ENCODE results near the gene BARX2.

BARX2 gene

DNA sequence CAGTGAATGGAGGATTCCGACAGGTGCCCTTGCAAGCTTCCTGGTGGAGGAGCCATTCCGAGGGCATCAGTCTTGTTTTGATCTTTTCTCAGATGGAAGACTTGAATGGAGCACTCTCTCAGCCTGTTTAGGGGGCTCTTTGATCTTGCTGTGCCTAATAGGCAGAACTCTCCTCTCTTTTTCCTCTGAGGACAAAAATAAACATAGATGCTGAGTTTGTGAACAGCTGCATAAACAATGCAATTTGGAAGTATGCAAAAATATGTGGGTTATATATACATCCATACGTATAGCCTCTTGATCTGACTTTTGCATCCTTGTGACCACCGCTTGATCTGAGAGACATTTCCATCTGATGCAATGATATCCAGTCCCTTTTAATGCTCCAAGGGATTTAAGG is 29.1 kb downstream of the BARX2 start:
- no peak for FAIRE-seq

DNA sequence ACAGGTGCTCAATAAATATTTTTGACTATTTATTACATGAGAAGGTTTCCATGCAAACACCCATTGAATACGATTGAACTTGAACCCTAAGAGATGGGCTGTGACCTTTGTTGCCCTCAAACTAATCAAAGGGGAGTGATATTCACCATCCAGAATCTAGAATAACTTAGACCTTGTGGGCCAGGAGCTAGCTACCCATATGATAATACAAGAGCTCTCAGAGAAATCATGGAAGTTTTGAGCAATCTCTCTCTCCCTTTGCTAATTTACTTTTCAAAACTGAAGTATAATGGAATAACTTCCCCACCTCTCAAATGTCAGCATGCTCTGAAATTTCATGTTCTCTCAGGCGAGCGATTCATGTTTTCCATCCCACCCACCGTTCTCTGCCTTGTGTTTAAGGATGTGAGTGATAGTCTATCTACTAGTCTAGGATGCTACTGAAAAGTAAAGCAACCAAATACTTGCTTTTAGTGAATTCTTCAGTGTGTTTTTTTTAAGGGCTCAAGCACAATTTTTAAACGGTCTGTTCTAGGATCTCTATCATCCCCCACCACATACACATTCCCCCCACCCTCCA is 33.3 kb downstream of the BARX2 start:
- FAIRE-seq, result no peak

DNA sequence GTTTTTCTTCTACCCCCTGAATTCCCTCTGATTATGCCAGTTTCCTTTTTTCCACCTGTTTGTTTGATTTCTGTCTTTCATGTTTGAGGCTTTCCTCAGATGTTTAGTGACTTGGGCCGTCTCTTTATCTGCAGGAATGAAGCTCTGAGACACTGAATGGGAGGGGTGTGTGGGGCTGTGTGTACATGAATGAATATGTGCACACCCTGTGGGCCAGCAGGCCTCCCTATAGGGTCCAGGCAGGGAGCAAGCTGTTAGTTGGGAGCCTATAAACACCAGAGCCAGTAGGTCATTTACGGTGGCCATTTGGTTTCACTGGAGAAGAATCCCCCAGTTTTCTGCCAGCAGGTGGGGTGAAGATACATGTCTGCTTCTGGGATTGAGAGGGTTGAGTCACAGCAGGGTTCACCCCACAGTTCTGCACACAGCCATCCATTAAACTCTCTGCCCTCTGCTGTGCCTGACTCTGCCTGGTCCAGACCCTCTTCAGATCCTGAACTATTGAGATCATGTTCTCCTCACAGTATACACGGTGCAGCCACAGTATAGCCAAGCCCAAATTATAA is 34.8 kb downstream of the BARX2 start:
- FAIRE-seq, result no peak

DNA sequence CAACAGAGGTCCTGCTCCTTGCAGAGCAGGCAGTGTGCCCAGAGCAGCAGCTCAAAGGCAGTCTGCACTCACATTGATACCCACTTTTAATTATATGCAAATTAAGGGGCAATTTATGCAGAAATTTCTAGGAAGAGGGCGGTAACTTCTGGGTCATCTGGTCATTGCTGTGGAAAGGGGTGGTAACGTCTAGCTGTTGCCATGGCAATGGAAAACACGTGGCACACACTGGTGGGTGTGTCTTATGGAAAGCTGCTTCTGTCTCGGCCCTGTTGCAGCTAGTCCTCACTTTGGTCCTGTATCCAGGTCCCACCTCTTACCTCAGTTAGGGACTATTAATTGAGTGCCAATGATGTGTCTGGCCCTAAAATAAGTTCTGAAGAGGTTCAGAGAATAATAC is 36.8 kb downstream of the BARX2 start:
- FAIRE-seq, result no peak

DNA sequence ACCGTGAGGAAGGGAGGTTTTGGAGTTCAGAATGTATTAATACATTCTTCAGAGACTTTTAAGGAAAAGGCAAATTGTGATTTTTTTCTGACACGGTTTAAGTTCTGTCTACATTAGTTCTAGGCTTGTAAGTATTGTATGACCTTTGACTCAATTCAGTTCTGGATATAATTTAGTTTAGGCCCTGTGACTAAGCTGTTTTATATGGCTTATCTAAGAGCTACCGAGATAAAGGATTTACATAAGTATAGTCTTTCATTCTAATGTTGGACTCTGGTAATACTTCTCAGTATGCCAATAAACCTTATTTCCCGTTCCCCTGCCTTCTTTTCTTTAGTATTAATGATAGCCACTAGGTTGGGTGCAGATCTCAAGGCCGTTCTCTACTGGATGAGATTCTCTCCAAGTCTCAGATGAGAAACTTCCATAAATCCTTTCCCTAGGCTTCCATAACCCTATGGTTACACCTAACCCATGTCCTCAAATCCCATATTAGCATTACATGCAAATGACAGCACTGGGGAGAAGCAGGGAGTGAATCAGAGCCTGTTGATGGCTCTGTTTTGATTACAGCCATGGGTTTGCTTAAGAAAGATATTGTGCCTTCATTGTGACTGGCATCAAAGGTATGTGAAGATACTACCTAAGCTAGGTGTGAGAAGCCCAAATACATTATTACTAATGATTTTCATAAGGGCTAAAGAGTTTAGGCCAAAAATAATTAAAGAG is 38.7 kb downstream of the BARX2 start:
- FAIRE-seq, result no peak

DNA sequence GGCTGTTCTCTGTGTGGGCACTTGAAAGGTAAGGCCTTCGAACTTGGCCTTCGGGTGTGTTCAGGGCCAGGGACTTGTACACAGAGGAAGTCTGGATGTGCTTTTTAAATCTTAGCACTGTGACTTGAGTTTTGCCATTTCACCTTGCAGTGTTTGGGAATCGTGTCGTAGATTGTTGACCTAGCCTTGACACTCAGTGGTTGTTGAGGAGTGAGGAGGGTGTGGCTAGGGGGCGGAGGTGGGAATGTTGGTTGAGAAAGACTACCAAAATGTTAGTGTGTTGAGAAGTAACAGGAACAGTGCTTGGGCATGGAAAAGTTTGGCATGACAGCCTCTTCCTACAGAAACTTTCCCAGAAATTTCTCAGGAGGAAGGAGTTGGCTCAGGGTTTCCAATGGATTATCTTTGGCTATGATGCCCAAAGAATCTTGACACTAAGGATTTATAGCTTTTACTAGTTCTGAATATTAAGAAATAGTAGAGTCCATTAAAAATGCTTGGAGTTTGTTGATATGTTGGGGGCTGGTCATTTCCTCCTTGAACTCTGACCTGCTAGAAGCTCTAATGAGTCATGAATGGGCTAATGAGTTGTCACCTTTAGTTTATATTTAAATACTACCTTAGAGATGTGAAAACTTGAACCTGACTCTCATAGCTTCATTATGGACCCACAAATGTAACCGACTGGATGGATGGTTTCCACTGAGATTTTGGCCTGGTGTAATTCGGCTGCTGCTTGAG is 40.6 kb downstream of the BARX2 start:
- FAIRE-seq, result no peak

DNA sequence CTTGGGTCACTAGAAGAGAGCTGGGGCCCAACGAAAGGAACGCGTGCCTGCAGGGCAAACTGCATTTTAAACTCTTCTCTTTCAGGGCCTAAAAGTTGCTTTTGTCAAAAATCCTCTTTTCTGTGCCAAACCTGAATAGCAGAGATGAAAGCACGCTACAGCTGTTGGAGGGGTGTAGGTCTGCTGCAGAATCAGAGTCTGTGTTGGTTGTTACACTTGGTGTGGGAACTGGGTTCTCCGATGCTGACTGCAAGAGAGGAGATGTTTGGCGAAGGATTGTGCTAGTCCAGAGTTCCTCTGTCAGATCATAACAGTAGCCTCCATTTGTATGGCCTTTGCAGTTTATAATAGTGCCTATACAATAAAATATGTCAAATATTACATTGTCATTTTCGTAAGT is 41.8 kb downstream of the BARX2 start:
- no peak for FAIRE-seq

DNA sequence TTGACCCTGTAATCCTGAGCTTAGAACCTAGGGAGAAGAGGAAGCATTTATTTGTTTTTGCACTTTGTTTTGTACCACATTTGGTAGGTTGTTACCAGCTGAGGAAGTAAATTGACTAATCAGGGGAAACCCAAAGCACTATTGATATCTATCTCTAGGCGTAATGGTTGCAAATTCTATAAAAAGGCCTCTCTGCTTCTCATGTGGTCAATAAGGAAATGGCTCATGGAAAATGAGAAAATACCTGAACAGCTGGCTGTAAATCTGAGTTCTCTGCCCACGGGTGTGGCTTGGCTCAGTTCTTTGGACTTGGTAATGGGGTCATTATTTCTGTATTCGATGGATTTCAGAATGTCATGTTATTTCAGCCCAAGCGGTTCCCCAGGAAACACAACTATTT is 42.4 kb downstream of the BARX2 start:
- FAIRE-seq, result peak; percentile 31

DNA sequence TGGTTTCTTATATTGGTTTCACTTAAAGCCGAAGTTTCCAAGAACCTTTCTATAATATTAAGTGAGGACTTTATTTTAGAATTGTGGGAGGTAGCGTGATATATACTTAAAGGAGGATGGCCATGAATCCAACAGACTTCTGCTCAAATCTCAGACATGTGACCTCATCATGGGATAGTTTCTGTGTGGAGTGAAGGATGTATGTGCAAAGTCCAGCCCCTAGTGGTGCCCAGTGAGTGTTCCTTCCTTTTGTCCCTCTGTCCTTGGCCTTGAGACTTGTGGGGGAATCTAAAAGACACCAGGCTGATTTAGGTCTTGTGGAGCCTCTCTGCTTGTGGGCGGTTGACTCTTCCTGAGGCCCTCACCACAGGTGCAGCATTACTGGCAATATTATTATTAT is 43.7 kb downstream of the BARX2 start:
- no peak for FAIRE-seq

DNA sequence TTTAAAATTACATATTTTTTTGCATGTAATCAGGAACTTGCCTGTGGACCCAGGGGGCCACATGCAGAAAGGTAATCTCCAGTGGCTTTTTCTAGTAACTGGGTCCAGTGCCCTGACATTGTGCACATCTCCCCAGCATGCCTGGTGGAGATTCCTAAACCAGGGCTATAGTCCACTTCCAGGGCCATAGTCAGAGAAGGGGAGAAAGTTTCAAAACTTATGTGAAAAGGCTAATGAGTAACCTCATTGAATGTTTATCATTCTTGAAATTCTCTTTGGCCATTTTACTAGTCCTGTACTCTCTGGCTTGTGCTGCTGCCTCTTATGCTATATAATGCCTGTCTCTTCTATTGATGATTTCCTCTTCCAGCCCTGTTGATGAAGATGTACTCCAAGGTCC is 47.8 kb downstream of the BARX2 start:
- FAIRE-seq, result no peak

DNA sequence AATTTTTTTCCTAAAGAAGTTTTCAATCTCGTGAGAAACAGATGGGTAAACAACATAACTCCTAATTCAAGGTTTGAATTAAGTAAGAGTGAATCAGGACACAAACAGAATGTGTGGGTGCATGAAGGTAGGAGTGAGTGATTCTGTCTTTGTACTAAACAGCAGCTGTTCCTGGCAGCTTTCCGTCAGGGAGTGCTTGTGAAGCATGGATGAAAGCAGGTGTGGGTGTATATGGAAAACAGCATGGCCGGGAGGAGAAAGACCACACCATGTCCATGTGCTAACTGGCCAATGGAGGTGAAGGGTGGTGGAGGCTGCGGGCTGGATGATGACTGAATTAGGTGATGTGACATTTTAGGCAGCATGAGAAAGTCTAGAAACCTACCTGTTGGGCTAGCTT is 49.6 kb downstream of the BARX2 start:
- no peak for FAIRE-seq

DNA sequence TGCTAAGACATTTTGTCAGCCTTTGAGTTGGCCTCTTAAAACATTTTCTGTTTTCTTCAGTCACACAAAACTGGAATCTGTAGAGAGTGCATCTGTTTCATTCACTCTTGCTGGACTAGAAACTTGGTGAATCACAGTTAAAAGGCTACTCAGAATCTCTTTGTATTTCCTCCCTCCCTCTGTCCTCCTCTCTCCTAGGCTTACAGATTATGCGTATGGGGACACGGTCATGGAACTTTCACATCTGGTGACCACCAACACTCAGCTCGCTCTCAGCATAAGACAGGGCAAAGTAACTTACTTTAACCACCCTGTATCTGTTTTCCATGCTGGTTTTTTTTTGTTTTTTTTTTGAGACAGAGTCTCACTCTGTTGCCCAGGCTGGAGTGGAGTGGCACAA is 50.4 kb downstream of the BARX2 start:
- FAIRE-seq, result no peak

DNA sequence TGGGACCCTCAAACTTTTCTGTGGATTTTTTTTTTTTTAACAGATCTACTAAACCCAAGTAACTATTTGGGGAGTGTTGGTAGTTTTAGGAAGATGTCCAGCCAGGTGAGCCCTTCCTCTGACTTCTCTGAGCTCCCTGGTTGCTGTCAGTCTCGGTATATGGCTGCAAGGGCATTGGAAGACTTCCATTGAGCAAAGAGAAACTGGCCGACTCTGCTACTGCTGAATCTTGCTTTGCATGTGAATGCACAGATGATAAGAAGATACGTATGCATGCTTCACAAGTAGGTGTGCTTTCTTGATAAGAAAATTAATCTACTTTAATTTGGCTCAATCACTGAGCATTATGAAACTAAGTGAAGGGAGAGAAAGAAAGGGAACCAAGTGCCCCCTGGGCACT is 51.1 kb downstream of the BARX2 start:
- no peak for FAIRE-seq

DNA sequence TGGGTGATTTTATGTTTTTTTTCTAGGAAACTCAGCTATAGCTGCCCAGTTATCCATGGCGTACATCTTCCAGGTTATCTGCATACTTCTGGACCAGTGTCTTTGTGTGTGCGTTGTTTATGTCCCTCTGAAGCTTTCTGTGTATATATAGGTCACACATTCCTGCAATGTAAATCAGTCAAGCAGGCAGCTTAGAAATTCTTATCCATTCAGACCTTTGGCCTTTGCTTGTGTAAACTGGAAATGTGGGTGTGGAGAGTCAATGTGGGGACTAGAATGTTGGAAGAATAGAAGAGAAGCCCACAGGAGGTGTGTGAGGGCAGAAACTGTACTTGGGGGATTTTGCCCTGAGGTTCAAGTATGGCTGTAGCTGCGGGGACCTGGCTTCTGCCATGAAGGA is 51.7 kb downstream of the BARX2 start:
- no peak for FAIRE-seq

DNA sequence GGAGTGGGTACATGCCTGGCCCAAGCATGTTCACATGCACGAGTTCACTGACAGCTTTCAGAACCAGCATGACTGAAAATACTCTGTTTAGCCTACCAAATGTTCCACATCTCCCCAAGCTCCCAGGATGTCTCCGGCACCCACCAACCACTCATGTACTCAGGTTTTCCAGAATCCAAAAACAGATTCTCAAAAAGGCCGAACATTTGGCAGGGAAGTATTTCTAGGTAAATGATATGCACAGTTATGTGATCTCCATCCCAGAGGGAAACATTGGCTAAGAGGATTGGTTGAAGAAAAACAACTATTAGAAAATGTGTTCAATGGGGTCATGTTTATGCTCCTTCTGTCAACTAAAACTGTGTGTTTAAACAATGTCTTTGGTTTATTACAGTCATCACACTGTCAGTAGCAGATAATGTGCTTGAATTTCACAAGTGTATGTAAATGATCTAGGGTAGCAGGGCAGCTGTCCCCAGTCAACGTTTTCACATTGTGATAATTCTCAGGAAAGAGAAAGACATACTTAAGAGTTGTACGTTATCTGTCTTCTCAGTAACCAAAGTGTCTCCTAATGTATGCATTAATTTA is 52.3 kb downstream of the BARX2 start:
- no peak for FAIRE-seq

DNA sequence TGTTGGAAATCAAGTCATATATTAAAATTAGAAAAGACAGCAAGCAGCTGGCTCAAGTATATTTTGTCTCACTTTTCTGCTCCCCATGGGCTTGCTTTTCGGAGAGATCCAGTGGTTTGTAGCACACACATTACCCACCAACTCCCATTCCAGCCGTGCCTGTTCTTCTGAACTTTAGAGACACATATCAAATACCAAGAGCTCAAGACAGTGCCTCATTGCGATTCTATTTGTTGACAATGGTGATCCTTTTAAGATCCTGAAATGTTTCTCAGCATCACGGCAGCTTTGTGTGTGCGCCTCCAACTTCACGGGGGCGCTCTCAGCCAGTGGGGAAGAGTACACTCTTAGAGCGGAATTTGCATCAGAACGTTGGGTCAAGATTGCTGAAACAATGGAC is 52.9 kb downstream of the BARX2 start:
- no peak for FAIRE-seq

DNA sequence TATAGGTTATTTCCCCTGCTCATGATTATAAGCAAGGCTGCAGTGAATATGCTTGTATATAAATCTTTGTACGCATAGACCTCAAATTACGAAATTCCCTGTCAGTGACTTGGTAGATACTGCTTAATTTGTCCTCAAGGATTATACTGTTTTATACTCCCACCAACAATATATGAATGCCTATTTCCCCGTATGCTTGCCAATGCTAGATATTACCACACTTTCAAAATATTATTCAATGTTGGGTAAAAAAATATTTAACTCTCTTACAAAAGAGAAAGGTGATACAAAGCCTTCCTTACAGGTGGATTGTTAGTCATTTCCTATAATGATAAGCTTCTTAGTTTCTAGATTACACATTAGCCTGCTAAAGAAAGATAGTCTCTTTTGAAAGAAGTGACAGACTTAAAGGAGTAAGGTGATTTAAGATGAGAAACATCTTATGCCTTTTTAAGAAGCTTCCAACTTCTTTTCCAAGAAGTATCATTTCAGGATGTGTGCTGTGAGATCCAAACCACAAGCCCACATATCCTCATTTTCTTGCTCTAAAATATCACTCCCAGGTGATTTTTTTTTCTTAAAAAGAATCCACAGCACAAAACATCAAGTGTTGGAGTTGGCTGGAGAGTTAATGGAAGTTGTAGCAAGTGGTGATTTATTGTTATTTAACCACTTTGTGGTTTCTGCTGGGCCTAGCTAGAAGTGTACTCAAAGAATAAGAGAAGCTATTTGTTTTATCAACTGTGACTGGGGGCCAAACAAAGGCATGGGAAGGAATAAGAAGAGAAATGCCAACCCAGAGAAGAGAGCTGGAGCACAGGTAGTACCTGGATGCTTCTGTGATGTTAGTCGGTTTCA is 59.2 kb downstream of the BARX2 start:
- FAIRE-seq, result no peak

DNA sequence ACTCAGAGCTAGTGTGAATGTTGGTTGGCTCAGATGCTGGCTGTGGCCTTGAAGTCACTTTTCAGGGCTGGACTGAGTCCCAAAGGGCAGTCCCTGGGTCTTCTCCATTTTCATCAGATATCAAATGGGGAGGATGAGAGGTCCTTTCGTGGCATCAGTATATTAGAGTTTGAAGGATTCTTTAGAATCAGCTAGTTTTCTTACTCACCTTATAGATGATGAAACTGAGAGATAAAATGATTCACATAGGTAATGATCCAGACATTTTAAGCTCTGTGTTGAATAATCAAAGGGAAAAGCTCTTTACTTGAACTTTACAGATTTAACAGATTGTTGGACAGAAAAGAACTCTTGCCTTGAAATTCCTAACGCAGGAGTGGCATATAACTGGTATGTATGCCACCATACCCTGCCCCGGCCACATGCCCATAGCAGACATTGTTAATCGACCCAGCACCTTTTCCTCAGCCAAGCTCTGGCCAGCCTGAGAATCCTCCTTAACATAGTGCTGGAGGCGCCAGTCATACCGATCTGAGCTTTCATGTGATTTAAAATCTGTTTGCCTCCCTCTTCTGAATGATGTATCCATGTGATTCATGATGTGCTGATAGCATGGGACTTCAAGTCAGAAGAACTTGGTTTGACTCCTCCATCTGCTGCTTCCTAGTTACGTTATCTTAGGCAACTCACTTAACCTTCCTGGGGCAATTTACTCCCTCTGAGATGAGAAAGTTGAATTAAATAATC is 60.0 kb downstream of the BARX2 start:
- no peak for FAIRE-seq

DNA sequence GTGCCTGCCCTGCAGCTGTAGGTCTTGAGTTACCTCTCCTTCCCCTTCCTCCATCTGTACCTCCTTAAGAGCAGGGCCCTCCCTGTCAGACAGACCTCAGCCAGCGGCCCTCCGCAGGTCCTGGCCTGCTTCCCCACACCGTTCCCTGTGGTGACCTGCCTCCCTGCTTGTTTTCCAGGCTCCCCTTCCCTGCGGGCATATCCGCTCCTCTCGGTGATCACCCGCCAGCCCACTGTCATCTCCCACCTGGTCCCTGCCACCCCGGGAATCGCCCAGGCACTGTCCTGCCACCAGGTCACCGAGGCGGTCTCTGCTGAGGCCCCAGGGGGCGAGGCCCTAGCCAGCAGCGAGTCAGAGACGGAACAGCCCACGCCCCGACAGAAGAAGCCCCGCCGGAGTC is 60.9 kb downstream of the BARX2 start:
- no peak for FAIRE-seq

DNA sequence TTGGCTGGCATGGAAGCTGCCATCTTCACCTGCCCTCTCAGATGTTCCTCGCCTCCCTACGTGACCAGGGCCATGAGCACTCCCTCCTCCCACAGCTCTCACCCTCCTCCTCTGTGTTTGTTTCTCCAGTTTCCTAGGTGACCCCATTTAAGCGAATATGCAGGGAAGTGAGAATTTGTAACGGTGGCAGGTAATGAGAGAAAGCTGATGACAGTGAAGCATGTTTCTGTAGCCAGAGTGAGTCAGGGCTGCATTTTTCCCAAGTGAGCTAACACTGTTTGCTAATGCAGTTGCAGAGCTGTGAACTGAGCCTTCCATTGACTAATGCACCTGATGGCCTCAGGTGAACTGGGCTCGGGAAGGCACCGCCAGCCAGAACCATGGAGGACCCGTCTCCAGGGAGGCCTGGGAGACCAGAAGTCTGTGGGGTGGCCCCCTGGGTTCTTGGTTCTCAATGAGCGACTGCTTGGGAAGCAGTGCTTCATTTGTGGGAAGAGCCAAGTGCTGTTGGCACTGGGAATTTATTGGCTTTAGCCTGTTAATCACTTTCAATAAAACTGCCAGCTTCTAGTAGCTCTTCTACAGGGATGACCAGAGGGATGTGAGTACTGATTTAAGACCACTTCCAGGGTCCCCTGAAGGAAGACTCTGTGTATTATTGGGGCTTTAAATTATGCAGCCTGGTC is 64.5 kb downstream of the BARX2 start:
- no peak for FAIRE-seq

DNA sequence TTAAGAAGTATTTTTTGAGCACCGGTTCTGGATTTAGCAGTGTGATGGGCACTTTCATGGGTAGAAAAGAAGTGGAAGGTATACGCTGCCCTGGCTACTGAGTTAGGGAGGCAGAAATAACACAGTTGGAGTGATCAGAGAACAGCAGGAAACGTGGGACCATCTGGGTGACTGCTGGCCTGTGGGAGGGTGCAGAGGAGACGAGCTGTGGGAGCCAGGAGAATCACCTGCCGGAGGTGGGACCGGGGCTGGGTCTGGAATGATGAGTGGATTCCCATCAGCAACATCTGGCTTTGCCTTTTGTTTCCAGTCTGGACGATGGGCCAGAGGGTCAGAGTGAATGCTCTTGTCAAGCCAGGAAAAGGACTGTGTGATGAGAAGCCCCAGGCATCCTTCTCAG is 66.5 kb downstream of the BARX2 start:
- no peak for FAIRE-seq

Data from colon (tissue), 2 donors.